ENCODE results near the gene EDRF1.

Gene EDRF1

GRCh38 chr10:125775491-125776106 lies 56.1 kb downstream of the EDRF1 start, which contains the start of gene MMP21:
TSS of gene MMP21 (minus strand) at chr10:125775821. CDS start at chr10:125775821, 0 bp downstream.
- no peak within 1 kb of the TSS for H3K4me3 ChIP-seq (ENCODE audit: low read depth, low read length)
- POLR2A ChIA-PET = no interaction called here
- no peaks in the 10 kb centered on the region for H3K36me3 ChIP-seq (ENCODE audit: control insufficient read depth in 2 of 2, insufficient read depth in 1 of 2, low read length in 2 of 2)
- H3K9me3 ChIP-seq (ENCODE audit: control insufficient read depth, insufficient read depth, low read depth, low read length) = no peaks in the 10 kb centered on the region
- CTCF ChIA-PET = interaction anchor here (0.7 kb wide), 1 partner anchor 433 kb away, joined by 3 read pairs; no protein-coding TSS in a partner anchor
- H3K27ac ChIP-seq (ENCODE audit: extremely low read depth, low read depth, low read length) = no peak within 1 kb of the TSS
- no peaks in the 10 kb centered on the region for H3K4me1 ChIP-seq (ENCODE audit: control insufficient read depth, insufficient read depth, low read length)
- TF ChIP-seq PBX3 (CRISPR knock-in tag; IDR thresholded peaks at IDR 0.05) (no peak), ZNF558 (tag by site-specific recombination; IDR thresholded peaks at IDR 0.05) (no peak), SCRT2 (tag by site-specific recombination; IDR thresholded peaks at IDR 0.05) (no peak), YY1 (tag by site-specific recombination; IDR thresholded peaks at IDR 0.05) (no peak), ZNF548 (tag by site-specific recombination; IDR thresholded peaks at IDR 0.05) (no peak), ZBTB11 (tag by site-specific recombination; conservative IDR thresholded peaks at IDR 0.05; ENCODE audit: low read depth) (no peak), ZBTB49 (tag by site-specific recombination; IDR thresholded peaks at IDR 0.05; ENCODE audit: low read depth) (no peak), ZNF670 (tag by site-specific recombination; IDR thresholded peaks at IDR 0.05; ENCODE audit: low read depth) (no peak), ZNF48 (tag by site-specific recombination; IDR thresholded peaks at IDR 0.05) (no peak), SP7 (tag by site-specific recombination; IDR thresholded peaks at IDR 0.05) (no peak), KLF10 (tag by site-specific recombination; IDR thresholded peaks at IDR 0.05) (no peak), ZSCAN16 (tag by site-specific recombination; IDR thresholded peaks at IDR 0.05) (no peak), PRDM4 (tag by site-specific recombination; IDR thresholded peaks at IDR 0.05) (no peak), GLI2 (tag by site-specific recombination; IDR thresholded peaks at IDR 0.05; ENCODE audit: borderline replicate concordance, low read depth) (no peak), ZNF394 (tag by site-specific recombination; IDR thresholded peaks at IDR 0.05; ENCODE audit: borderline replicate concordance) (no peak), ZNF248 (tag by site-specific recombination; IDR thresholded peaks at IDR 0.05) (no peak), INSM2 (tag by site-specific recombination; IDR thresholded peaks at IDR 0.05) (no peak)

Measured in HEK293 (cell line).